Hematopoietic multipotent progenitor cell treated with erythropoietin and hydrocortisone succinate and interleukin-3 and kit ligand, for 8 days (in vitro differentiated cells): Measurements from ENCODE around the gene EIF2S1.
"Not testable (repeated sequence)": the region's sequence is repeated elsewhere in the genome, so short reads cannot be mapped to it uniquely, and the experiment has no call there.

Experiments
- DNase-seq: peaks from one replicate; pipeline ENCODE4 v3.0.0-alpha.2; 2015

Gene EIF2S1

DNA sequence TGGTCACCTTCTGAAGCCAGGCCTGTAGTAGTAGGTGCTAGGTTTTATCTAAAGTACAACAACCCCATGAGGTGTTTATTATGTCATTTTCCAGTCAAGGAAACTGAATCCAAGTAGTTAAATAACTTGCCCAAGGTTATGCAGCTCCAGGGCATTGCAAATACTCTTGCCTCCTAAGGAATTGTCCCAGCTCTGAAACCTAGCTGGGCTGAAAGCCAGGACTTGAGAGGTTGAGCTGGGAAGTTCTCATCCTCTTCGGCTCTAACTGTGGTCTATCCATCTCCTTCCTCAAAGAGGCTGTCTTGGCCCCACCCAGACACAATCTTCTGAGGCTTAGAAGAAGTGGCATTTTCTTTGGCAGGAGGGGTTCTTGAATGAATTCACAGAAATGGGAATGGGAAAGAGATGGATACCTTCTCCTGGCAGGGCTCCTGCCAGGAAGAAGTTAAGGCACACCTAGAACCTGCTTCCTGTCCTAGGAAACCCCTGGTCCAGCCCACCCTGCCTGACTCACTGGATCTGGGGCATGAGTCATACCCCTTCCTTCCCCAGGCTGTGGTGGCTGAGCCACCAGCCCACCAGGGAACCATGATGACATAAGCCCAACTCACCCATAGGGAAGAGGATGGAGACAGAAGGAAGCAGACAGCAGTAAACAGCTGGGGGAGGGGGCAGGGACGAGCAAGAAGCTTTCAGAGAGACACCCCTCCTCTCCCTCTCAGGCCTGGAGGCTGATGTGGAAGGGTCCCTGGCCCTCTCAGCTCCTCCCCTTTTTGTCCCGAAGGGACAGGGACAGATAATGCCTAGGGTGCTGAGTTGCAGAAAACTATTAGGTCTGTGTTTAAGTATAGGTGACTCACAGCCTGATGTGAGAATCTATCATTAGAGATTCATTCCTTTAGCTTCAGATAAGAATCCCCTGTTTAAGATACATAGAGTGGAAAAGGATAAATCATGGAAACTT is 54.0 kb downstream of the EIF2S1 start:
- peak; percentile 58 for DNase-seq

DNA sequence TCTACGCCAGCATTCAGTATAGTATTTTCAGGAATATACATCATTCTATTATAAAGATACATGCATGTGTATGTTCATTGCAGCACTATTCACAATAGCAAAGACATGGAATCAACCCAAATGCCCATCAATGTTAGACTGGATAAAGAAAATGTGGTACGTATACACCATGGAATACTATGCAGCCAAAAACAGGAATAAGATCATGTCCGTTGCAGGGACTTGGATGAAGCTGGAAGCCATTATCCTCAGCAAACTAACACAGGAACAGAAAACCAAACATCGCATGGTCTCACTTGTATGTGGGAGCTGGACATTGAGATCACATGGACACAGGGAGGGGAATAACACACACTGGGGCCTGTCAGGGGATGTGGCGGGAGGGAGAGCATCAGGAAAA is 55.5 kb downstream of the EIF2S1 start:
- DNase-seq = not testable (repeated sequence)

DNA sequence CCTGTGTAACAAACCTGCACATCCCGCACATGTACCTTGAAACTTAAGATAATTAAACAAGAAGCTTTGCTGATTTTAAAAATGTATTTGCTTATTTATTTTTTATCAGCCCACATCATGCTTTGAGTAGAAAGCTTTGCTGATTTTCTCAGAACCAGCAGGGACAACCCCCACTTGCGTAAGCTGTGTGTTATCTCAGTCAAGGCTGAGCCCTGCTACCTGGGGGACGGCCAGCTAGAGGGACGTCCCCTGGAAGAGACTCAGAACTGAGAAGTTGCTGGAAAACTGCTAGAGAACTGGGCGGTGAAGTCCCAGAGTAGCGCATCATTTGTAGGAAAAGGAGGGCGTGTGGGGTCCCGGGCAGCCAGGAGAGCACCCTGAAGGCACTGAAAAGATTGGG is 56.0 kb downstream of the EIF2S1 start:
- peak; percentile 86 for DNase-seq

DNA sequence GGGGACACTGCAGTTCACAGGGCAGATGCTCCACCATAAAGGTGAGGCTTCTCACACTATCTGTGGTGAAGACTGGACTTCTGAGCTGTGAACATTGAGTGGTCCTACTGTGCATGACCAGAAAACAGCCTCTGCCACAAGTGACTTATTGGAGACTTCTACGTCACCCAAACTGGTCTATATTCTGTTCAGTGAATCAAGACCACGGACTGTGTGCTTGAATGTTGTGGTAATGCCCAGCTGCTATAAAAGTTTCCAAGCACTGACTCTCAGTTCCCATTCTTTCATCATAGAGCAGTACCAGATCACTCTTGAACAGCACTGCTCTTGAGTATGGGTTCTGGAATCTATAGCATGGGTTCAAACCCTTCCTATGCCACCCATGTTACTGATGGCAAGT is 56.7 kb downstream of the EIF2S1 start:
- DNase-seq = no peak

DNA sequence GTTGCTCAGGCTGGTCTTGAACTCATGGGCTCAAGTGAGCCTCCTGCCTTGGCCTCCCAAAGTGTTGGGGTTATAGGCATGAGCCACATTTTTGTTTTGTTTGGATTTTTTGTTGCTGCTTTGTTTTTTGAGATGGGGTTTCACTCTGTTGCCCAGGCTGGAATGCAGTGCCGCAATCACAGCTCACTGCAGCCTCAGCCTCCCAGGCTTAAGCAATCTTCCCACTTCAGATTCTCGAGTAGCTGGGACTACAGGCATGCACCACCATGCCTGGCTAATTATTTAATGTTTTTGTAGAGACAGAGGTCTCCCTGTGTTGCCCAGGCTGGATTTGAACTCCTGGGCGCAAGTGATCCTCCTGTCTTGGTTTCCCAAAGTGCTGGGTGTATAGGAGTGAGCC is 57.5 kb downstream of the EIF2S1 start:
- no peak for DNase-seq

DNA sequence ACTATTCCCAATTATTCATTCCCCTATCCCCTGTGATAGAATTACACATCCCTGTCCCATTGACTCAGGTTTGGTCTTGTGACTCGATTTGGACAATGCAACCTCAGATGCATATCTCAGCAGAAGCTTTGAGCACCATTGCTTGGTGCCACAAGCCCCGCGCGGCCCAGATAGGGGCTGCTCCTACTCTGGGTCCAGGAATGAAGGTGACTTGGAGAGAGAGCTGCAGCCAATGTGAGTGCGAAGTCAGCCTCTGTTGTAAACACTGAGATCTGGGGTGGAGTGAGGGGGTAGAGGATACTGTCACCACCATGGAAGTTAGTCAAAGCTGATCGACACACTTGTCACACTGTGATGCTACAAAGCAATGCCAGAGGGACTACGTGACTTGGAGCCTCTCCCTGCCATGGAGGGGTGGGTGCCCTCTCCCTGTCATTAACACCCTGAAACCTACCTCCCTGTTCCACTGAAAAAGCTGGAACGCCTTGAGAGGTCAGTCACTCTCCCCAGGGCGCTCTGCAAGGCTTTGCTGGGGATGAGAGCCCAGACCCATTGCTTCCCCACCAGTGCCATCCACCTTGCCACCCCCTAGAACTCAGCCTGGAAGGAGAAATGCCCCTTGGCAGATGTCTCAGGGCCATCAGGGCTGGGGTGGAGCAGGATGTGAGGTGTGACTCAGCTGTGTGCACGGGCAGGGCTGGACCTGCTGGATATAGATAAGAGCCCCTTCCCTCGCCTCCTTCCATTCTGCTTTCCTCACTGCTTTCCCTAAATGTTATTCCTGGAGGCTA is 58.5 kb downstream of the EIF2S1 start:
- peak; percentile 95 for DNase-seq

DNA sequence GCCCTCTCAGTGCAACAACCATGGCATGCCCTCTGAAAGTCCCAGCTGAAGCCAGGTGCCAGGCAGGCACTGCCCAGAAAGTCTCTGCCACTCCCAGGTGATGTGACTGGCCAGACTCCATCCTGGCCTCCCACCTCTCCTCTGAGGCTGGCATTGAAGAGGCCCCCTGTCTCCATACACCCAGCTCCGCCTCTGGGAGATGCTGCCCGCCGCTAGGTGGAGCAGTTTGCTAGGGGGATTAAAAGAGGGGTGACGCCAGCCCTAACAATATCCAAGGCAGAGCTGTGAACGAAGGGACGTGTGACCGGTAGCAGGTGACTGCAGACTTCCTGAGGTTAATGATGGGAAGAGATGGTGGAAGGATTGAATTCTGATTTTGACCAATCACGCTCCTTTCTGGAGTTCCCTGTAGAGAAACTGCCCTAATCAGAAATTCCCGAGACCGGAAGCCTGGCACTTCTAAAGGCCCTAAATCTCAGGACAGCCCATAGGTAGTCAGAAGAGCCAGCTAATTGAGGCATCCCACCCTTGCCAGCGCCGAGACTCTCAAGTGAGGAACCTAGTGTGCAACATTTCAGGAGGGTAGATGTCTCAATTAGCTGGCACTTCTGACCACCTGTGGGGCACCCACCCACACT is 60.1 kb downstream of the EIF2S1 start:
- DNase-seq = peak; percentile 76

DNA sequence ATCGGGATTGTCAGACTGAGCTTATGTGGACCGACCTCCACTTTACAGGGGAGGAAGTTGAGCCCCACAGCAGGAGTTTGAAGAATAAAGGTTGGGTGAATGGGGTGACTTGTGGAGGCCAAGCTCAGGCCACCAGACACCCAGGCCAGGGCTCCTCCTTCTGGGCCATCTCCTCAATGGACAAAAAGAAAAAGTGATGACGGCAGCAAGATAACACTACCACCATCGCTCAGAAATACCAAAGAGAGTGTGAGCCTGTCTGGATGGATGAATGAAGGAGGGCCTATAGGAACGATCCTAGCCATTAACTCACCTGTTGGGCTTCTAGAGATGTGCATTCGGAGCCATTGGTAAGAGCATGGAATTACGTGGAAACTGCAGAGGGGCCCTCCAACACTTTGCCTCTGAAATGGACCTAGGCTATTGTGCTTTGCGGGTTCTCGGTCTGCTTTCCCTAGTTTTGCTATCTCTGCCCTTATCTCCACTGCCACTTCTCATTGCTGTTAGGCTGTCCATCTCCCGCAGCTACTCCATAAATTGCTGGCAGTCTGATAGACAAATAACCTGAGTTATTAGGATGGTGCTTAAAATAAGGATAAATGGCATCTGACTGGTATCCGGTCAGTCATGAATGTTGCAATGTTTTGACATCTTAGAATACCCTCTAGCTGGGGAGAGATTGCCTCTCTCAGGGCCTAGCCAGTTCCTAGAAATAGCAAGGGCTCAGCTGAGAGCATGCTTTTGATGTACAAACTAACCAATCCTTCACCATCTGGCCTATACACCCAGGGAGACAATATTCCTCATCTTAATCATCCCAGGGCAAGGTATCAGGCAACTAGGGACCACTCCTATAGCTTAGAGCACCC is 61.5 kb downstream of the EIF2S1 start:
- no peak for DNase-seq

DNA sequence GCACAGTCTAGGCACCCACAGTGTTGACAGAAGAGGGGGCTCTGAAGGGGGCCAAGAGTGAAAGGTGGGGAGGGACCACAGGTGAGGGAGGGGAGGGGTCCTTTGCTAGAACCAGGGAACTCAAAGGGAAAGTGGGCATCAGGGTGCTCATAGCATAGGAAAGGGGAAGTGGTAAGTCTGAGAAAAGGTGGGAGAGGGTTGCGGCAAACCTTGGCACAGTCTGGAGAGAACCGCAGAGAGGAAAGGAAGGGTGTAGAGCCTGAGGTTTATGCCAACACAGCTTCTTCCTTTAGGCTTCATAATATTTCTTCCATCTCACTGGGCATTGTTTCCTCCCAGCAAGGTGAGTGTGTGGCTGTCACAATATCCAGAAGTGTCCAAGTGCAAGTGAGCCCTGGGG is 63.3 kb downstream of the EIF2S1 start:
- peak; percentile 44 for DNase-seq

DNA sequence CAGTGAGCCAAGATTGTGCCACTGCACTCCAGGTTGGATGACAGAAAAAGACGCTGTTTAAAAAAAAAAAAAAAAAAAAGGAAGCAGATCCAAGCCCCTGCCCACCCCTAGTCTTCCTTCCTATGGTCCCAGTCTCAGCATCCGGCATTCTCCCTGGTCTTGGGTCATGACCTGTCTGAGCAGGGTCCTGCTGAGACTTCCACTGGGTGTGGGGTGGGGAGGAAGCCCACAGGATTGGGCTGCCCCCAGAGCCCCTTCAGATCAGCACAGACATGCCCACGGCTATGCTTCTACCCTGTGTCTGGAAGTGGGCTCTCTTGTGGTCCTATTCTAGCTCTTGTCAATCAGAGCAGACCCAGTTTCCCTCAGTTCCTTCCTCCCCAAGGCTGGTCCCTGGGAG is 64.4 kb downstream of the EIF2S1 start:
- no peak for DNase-seq

DNA sequence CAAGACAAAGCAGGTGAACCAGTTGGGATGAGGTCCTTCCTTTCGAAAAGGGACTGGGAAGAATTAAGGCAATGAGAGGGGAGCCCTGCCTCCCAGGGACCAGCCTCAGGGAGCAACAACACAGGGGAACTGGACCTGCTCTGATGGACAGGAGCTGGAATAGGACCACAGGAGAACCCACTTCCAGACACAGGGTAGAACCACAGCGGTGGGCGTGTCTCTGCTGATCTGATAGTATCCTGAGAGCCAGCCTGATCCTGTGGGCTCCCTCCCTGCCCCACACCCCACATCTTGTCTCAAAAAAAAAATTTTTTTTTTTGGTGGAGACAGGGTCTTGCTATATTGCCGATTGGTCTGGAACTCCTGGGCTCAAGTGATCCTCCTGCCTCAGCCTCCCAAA is 65.5 kb downstream of the EIF2S1 start:
- peak; percentile 50 for DNase-seq

DNA sequence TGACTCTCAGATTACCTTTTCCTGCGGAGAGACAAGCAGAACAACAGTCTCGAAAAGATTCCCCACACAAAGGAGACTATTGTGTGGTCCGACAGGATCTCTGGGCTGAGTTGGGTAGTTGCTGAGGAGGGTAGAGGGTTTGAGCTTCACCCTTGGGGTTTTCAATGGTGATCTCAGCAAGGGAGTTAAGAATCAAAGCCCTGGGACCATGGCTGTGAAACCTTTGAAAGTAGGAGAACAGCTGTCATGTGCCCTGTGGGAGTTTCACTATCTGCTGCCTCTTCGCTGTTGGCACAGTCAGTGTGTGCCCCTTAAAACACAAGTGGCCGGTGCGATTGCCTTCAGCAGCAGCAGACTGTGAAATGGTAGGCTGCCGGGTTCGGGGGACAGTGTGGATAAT is 66.0 kb downstream of the EIF2S1 start:
- DNase-seq = no peak

DNA sequence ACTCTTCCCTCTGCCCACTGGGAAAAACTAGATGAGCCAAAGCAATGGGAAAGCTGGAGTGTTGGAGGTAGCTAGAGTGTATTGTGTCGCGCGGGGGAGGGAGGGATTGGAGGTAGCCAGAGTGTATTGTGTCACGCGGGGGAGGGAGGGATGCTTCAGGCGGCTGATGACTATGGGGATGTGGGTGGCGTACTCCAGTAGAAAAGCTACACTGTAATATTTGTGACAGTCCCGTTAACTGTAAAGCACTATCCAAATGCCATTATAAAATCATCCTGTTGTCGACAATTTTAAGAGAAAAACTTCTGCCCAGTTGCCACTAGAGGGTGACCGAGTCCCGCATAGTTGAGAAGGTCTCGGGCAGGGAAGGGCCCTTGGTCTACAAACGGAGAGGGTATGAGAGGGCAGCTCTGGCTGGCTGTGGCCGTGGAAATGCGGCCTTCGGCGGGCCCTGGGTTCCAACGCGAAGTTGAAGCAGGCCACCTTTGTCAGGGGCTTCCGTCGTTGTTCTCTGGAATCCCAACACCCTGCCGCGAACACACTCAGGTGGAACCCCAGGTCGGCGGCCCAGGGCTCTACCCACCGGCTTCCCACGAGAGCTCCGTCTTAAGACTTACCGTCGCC is 67.0 kb downstream of the EIF2S1 start:
- peak; percentile 86 for DNase-seq

DNA sequence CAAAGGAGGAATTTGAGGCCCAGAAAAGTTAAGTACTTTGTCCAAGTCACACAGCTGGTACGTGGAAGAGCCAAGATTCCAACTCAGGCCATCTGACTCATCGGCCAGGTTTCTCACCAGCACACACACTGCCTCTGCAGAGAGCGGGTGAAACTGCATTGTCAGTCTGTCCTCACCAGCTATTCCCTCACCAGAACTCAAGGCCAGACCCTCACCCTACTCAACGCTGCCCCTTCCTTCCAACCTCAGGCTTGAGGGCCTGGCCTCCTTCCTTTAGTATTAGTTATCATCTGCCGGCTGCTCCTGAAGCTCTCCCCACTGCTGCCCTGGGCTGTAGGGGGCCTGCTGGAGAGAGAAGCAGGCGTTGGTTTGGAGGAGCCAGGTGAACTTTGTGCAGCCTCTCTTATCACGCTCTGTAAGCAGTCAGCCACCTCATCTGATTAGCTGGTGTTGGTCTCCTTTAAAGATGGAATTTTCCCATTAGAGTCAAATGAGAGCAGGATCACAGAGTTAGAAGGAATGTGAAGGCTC is 68.4 kb downstream of the EIF2S1 start:
- DNase-seq = no peak

DNA sequence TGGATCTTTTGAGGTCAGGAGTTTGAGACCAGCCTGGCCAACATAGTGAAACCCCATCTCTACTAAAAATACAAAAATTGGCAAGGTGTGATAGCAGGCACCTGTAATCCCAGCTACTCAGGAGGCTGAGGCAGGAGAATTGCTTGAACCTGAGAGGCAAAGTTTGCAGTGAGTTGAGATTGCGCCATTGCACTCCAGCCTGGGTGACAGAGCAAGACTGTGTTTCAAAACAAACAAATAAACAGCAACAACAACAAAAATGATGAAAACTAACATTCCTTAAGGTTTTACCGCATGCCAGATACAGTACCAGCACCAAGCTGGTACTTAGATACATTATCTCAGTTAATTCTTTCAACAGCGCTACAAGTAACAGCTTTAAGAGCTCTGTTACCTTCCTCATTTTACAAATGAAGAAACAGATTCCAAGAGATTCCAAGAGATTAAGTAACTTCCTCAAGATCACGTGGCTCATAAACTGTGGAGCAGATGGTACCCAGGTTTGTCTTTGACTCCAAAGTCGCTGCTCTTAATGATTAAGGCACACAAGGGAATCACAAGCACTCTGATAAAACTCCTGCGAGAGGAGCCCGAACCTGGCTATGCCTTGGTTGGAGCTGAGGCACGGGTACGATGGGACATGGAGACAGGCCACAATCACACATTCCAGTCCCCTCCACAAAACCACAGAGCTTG is 69.5 kb downstream of the EIF2S1 start:
- DNase-seq = no peak

DNA sequence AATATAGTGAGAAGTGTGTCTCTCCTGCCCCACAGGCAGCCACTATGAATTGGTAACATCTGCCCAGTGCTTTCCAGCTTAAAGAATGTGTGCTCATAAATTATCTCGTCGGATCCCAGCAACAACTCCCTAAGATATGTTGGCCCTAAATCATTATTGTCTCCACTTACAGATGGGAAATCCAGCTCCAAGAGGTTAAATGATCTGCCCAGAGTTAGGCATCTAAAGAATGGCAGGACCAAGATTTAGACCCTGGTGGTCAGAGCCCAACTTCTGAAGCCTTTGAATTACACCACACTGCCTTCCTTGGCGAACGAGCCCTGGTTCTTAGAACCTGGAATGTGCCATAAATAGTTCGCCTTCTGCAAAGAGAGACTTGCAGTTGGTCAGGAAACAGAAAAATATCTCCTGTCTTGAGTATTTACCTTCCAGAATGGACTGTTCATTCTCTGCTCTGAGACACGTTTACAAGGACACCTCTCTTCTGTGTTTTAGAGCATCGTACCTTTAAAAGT is 72.0 kb downstream of the EIF2S1 start:
- no peak for DNase-seq

DNA sequence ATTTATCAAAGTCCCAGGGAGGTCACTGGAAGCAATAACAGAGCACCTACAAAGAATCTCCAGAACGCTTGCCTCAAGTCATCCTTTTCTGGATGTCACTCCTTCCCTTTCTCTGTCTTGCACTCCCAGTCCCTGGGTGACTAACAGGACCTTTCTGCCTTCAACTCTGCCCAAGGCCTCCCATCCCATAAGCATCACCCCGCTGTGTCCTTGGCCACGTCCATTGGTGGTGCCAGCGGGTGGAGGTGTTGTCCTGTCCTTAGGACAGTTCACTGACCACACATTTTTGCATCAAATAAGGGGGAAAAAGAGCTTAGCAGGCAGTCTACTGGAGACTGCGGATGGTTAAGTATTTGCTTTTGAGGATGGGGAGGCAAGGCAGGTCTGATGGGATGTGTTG is 75.5 kb downstream of the EIF2S1 start:
- no peak for DNase-seq
